H9 (cell line): ENCODE data around the gene IZUMO4. TPM values are rescaled to one million over a fixed set of nuclear protein-coding genes. Genes with fewer than 3 reads are reported as not detected.
A peak's percentile ranks its signal among the peaks of the same experiment; 100 is the strongest.

Experiments
- DNase-seq: peaks from one replicate; pipeline ENCODE4 v3.0.0-alpha.2; 2017
- H2AFZ ChIP-seq: one replicate; pipeline ENCODE4 v1.6.1; 2013; ENCODE audit warnings: mild to moderate bottlenecking, low read length, control low read depth, moderate library complexity
- H2AK5ac ChIP-seq: 2 replicates; pipeline ENCODE4 v1.6.1; 2013; ENCODE audit warnings: low read length, control low read depth, mixed read lengths; ENCODE audit not compliant: insufficient read length
- H2BK120ac ChIP-seq: one replicate; pipeline ENCODE4 v1.6.1; 2013; ENCODE audit warnings: low read depth, mild to moderate bottlenecking, low read length, control low read depth, inconsistent platforms; ENCODE audit not compliant: poor library complexity, severe bottlenecking
- H2BK12ac ChIP-seq: 2 replicates; pipeline ENCODE4 v1.6.1; 2013; ENCODE audit warnings: low read length, control low read depth, mixed read lengths, low read depth; ENCODE audit not compliant: insufficient read length
- H2BK15ac ChIP-seq: 2 replicates; pipeline ENCODE4 v1.6.1; 2013; ENCODE audit warnings: low read depth, low read length, control low read depth
- H2BK20ac ChIP-seq: one replicate; pipeline ENCODE4 v1.6.1; 2013; ENCODE audit warnings: low read depth, mild to moderate bottlenecking, low read length, control low read depth, inconsistent platforms; ENCODE audit not compliant: poor library complexity, severe bottlenecking
- H2BK5ac ChIP-seq: 2 replicates; pipeline ENCODE4 v1.6.1; 2013; ENCODE audit warnings: low read length, control low read depth, mixed read lengths; ENCODE audit not compliant: insufficient read length
- H3K14ac ChIP-seq: 2 replicates; pipeline ENCODE4 v1.6.1; 2013; ENCODE audit warnings: low read length, control low read depth; ENCODE audit not compliant: insufficient read depth
- H3K18ac ChIP-seq: 2 replicates; pipeline ENCODE4 v1.6.1; 2013; ENCODE audit warnings: low read depth, mild to moderate bottlenecking, mixed read lengths, low read length, control low read depth; ENCODE audit not compliant: insufficient read length
- H3K23ac ChIP-seq: 2 replicates; pipeline ENCODE4 v1.6.1; 2013; ENCODE audit warnings: low read length, control low read depth, mixed read lengths, low read depth; ENCODE audit not compliant: insufficient read length
- H3K23me2 ChIP-seq: 2 replicates; pipeline ENCODE4 v1.6.1; 2013; ENCODE audit warnings: low read depth, mild to moderate bottlenecking, mixed read lengths, low read length, control low read depth; ENCODE audit not compliant: insufficient read length, poor library complexity, severe bottlenecking
- H3K27ac ChIP-seq: 2 replicates; pipeline ENCODE4 v1.5.1; 2013; ENCODE audit warnings: low read length, control low read depth, mixed read lengths, low read depth; ENCODE audit not compliant: insufficient read length
- H3K27me3 ChIP-seq: 2 replicates; pipeline ENCODE4 v1.6.1; 2013; ENCODE audit warnings: low read length, control low read depth, inconsistent platforms; ENCODE audit not compliant: insufficient read depth
- H3K4ac ChIP-seq: 2 replicates; pipeline ENCODE4 v1.6.1; 2013; ENCODE audit warnings: low read depth, mild to moderate bottlenecking, control low read depth, inconsistent platforms, low read length, moderate library complexity
- H3K4me1 ChIP-seq: 2 replicates; pipeline ENCODE4 v1.6.1; 2013; ENCODE audit warnings: low read length, control low read depth, inconsistent platforms; ENCODE audit not compliant: insufficient read depth
- H3K4me2 ChIP-seq: 2 replicates; pipeline ENCODE4 v1.6.1; 2013; ENCODE audit warnings: low read length, control low read depth, mixed read lengths; ENCODE audit not compliant: insufficient read length, insufficient read depth
- H3K56ac ChIP-seq: 2 replicates; pipeline ENCODE4 v1.6.1; 2013; ENCODE audit warnings: low read depth, mild to moderate bottlenecking, mixed read lengths, low read length, control low read depth; ENCODE audit not compliant: insufficient read length
- H3K79me1 ChIP-seq: 2 replicates; pipeline ENCODE4 v1.6.1; 2013; ENCODE audit warnings: low read depth, mild to moderate bottlenecking, moderate library complexity, low read length, control low read depth, inconsistent platforms; ENCODE audit not compliant: insufficient read depth, poor library complexity, severe bottlenecking
- H3K79me2 ChIP-seq: 2 replicates; pipeline ENCODE4 v1.6.1; 2013; ENCODE audit warnings: low read length, control low read depth, inconsistent platforms; ENCODE audit not compliant: insufficient read depth
- H3K9ac ChIP-seq: 2 replicates; pipeline ENCODE4 v1.6.1; 2013; ENCODE audit warnings: low read length, control low read depth, mixed read lengths; ENCODE audit not compliant: insufficient read length; ENCODE audit errors: extremely low read depth
- H3K9me3 ChIP-seq: one replicate; pipeline ENCODE4 v1.6.1; 2013; ENCODE audit warnings: low read depth, low read length, inconsistent platforms; ENCODE audit not compliant: control insufficient read depth
- H3T11ph ChIP-seq: one replicate; pipeline ENCODE4 v1.6.1; 2013; ENCODE audit warnings: mild to moderate bottlenecking, low read length, control low read depth, inconsistent platforms
- H4K20me1 ChIP-seq: one replicate; pipeline ENCODE4 v1.6.1; 2013; ENCODE audit not compliant: control insufficient read depth, insufficient read length, insufficient read depth
- H4K5ac ChIP-seq: 2 replicates; pipeline ENCODE4 v1.6.1; 2013; ENCODE audit warnings: low read depth, mild to moderate bottlenecking, mixed read lengths, low read length, control low read depth; ENCODE audit not compliant: insufficient read length
- H4K8ac ChIP-seq: replicated peaks from 2 replicates; pipeline ENCODE4 v1.6.1; 2013; ENCODE audit warnings: low read length, control low read depth, mixed read lengths, low read depth; ENCODE audit not compliant: insufficient read length
- H4K91ac ChIP-seq: 2 replicates; pipeline ENCODE4 v1.6.1; 2013; ENCODE audit warnings: low read depth, mild to moderate bottlenecking, moderate library complexity, mixed read lengths, low read length, control low read depth; ENCODE audit not compliant: insufficient read length
- H3K27ac Mint-ChIP-seq, 3 experiments: 2 replicates in 2 of 3; 3 replicates in 1 of 3; pipeline ENCODE4 v1.8.0; 2020 to 2021; ENCODE audit warnings: mixed read lengths in 3 of 3, mild to moderate bottlenecking in 1 of 3, moderate library complexity in 1 of 3
- H3K27me3 Mint-ChIP-seq: 2 replicates; pipeline ENCODE4 v1.8.0; 2021; ENCODE audit warnings: low read depth, mild to moderate bottlenecking, moderate library complexity, mixed read lengths
- H3K36me3 Mint-ChIP-seq, 3 experiments: 2 replicates in 2 of 3; 3 replicates in 1 of 3; pipeline ENCODE4 v1.8.0; 2020 to 2021; ENCODE audit warnings: low read depth in 3 of 3, mixed read lengths in 3 of 3; ENCODE audit not compliant: insufficient read depth in 1 of 3
- H3K4me1 Mint-ChIP-seq, 2 experiments: 2 replicates each; pipeline ENCODE4 v1.8.0; 2020; ENCODE audit warnings: mixed read lengths in 2 of 2
- H3K4me3 Mint-ChIP-seq, 2 experiments: 2 replicates in 1 of 2; 3 replicates in 1 of 2; pipeline ENCODE4 v1.8.0; 2020 to 2021; ENCODE audit warnings: mild to moderate bottlenecking in 2 of 2, mixed read lengths in 2 of 2, moderate library complexity in 1 of 2
- H3K9me3 Mint-ChIP-seq, 2 experiments: 2 replicates in 1 of 2; 3 replicates in 1 of 2; pipeline ENCODE4 v1.8.0; 2020; ENCODE audit warnings: mild to moderate bottlenecking in 2 of 2, mixed read lengths in 2 of 2, moderate library complexity in 1 of 2
- CTCF ChIP-seq: fragments of 200-600 bp; sonication (generic); conservative IDR thresholded peaks from 3 replicates; pipeline ENCODE4 v1.8.0; 2021; ENCODE audit warnings: antibody characterized with exemption, mild to moderate bottlenecking
- WGBS: extraction: QIAGEN DNeasy Blood & Tissue Kit; methylation state at CpG from one replicate; pipeline ENCODE4 v1.1.7; 2013; ENCODE audit warnings: missing lambda C conversion rate, low lambda C conversion rate, mixed read lengths; ENCODE audit not compliant: insufficient read length; ENCODE audit errors: extremely low coverage; 5-methylcytosine and 5-hydroxymethylcytosine counted together
- total RNA-seq: library from RNA; stranded (reverse); gene quantifications from 2 replicates; pipeline ENCODE4 v1.2.1, GENCODE V29; 2021

Gene IZUMO4
- total RNA-seq, 1 experiment from 2014 or later: 2.1 TPM

- Histone ChIP-seq H3K27ac (no peak overlapping the region), H2BK12ac (no peak overlapping the region), H2AFZ (no peak overlapping the region), H3K23me2 (peaks cover 10% of the 10 kb centered on the region), H3K27me3 (no peaks in the 10 kb centered on the region), H4K91ac (no peak overlapping the region), H3K14ac (0 out of 2 replicates have a peak overlapping the region, but pooled peaks have one; percentile 93), H3K9me3 (no peaks in the 10 kb centered on the region), H3T11ph (no peak overlapping the region), H3K4me1 (no peaks in the 10 kb centered on the region), H3K18ac (no peak overlapping the region), H3K4me2 (peak overlapping the region; percentile 69), H4K8ac (no peak overlapping the region), H3K79me2 (no peaks in the 10 kb centered on the region), H2BK15ac (no peak overlapping the region), H2BK5ac (no peak overlapping the region), H4K20me1 (no peaks in the 10 kb centered on the region), H3K9ac (peak overlapping the region; percentile 58), H2AK5ac (no peak overlapping the region), H3K79me1 (no peaks in the 10 kb centered on the region), H3K4ac (no peak overlapping the region), H3K56ac (no peak overlapping the region), H2BK20ac (no peak overlapping the region), H2BK120ac (no peak overlapping the region), H4K5ac (no peak overlapping the region), H3K23ac (no peak overlapping the region)
- no CpG with 5 or more reads among the region's 10 CpGs for WGBS
- TF ChIP-seq CTCF: 0 out of 3 replicates have a peak, but pooled peaks have one; percentile 5
- no peak for DNase-seq
- Mint-ChIP-seq H3K9me3 (no peaks in the 10 kb centered on the region; a peak in 1 of 5 replicates), H3K27me3 (no peaks in the 10 kb centered on the region), H3K4me3 (peak overlapping the region; percentile 76 to 87), H3K4me1 (peaks cover 22 to 31% of the 10 kb centered on the region in 2 experiments), H3K27ac (peak overlapping the region in 1 of 3 experiments; percentile 99; a peak in 4 of 7 replicates), H3K36me3 (no peaks in the 10 kb centered on the region)
Measured at GRCh38 chr19:2062389-2062729, 34.4 kb upstream of the IZUMO4 start.
